Measurements from ENCODE around the gene LPO.

DNA sequence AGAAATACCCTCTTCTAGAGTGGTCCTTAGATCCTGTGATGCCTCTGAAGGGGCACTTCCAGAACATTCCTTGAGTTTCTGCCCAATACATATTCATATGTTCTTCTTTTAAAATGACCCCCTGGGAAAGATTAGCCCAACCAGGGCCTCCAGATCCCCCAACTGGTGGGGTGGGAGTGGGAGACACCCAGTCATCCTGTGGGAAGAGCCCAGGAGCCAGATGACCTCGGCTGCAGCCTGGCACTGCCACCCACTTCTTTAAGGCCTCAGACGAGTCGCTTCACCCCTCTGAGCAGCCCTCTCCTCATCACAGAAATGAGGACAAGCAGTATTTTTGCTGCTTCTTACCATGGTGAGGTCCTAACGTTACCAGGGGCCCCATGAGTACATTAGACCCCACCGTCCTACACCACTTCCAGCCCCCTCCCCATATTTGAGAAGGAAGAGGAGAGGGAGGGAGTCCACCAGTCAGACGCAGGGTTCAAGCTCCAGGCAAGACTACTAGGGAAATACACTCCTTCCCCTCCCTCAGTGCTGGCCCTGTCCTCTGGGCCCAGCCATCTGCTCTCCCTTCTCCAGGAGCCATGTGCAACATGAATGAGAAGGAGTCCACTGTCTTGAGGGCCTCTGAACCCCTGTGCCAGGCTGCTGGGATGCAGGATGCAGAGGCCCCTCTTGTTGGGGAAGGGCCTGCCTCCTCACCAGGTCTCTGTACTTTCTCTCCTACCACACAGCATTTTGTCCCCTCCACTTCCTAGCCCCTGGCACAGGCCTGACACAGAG is 30.6 kb downstream of the LPO start:
- TF ChIP-seq EZH2 (IDR thresholded peaks at IDR 0.05; ENCODE audit: borderline replicate concordance), result no peak
- TF ChIP-seq, protein P1, sequence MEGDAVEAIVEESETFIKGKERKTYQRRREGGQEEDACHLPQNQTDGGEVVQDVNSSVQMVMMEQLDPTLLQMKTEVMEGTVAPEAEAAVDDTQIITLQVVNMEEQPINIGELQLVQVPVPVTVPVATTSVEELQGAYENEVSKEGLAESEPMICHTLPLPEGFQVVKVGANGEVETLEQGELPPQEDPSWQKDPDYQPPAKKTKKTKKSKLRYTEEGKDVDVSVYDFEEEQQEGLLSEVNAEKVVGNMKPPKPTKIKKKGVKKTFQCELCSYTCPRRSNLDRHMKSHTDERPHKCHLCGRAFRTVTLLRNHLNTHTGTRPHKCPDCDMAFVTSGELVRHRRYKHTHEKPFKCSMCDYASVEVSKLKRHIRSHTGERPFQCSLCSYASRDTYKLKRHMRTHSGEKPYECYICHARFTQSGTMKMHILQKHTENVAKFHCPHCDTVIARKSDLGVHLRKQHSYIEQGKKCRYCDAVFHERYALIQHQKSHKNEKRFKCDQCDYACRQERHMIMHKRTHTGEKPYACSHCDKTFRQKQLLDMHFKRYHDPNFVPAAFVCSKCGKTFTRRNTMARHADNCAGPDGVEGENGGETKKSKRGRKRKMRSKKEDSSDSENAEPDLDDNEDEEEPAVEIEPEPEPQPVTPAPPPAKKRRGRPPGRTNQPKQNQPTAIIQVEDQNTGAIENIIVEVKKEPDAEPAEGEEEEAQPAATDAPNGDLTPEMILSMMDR (IDR thresholded peaks at IDR 0.05; ENCODE audit: poor library complexity), result no peak

All from hepatocyte (in vitro differentiated cells).